Endothelial cell of umbilical vein (primary cell): ENCODE measurements around the gene SLIT2. TPM values are rescaled to one million over a fixed set of nuclear protein-coding genes. Genes with fewer than 3 reads are reported as not detected.

Source experiments
- BruUV-seq: library from RNA; stranded (reverse); fragments of 400-500 nt; replicated peaks from 2 replicates; lab custom pipeline; 2021; lab: Mats Ljungman, UMichigan
- CTCF ChIA-PET: fragments of 300-600, 350-600 bp; sonication (Branson Sonifier 250); formaldehyde crosslinking; loops from one replicate; lab custom pipeline; 2021; ENCODE audit warnings: antibody characterized with exemption, inconsistent platforms; lab: Charles Lee
- POLR2A ChIA-PET: fragments of 300-600, 350-600 bp; sonication (Branson Sonifier 250); formaldehyde crosslinking; loops from one replicate; lab custom pipeline; 2021; ENCODE audit warnings: antibody characterized with exemption, inconsistent platforms; lab: Charles Lee
- DNase-seq: peaks from one replicate; pipeline ENCODE4 v3.0.0-alpha.2; 2011; ENCODE audit warnings: low read depth, low spot score
- FAIRE-seq: peaks from 2 replicates; lab custom pipeline; 2011; peaks lifted over from hg19 to GRCh38; lab: Jason Lieb, UNC
- H2AFZ ChIP-seq: 2 replicates; pipeline ENCODE4 v1.6.0; 2012; ENCODE audit warnings: low read depth, low read length, control low read depth, inconsistent platforms
- H3K27ac ChIP-seq: 2 replicates; pipeline ENCODE4 v1.5.1; 2011; ENCODE audit warnings: low read depth, mild to moderate bottlenecking, control low read depth, low read length, moderate library complexity; ENCODE audit not compliant: insufficient read depth
- H3K27me3 ChIP-seq, 2 experiments: 2 replicates each; pipeline versions ENCODE4 v1.6.0 to v1.6.1; 2011; ENCODE audit warnings: low read length in 2 of 2, mixed read lengths in 1 of 2; ENCODE audit not compliant: control insufficient read depth in 2 of 2, insufficient read depth in 2 of 2
- H3K36me3 ChIP-seq, 2 experiments: 2 replicates in 1 of 2; 3 replicates in 1 of 2; pipeline ENCODE4 v1.5.1; 2011; ENCODE audit warnings: low read length in 2 of 2, mild to moderate bottlenecking in 1 of 2, moderate library complexity in 1 of 2; ENCODE audit not compliant: control insufficient read depth in 2 of 2, insufficient read depth in 2 of 2; ENCODE audit errors: extremely low read depth in 1 of 2
- H3K4me1 ChIP-seq: 3 replicates; pipeline ENCODE4 v1.5.1; 2011; ENCODE audit warnings: mild to moderate bottlenecking, low read length; ENCODE audit not compliant: control insufficient read depth, insufficient read depth; ENCODE audit errors: extremely low read depth
- H3K4me2 ChIP-seq: 2 replicates; pipeline ENCODE4 v1.6.1; 2011; ENCODE audit warnings: low read length, control low read depth, mixed read lengths; ENCODE audit not compliant: insufficient read depth
- H3K4me3 ChIP-seq, 3 experiments: fragments of 200-600 bp in 1 of 3; sonication (generic), shearing (Covaris generic) in 1 of 3; replicated peaks in 1 of 3; 2 replicates each; pipeline ENCODE4 v1.5.1; 2011 to 2016; ENCODE audit warnings: control low read depth in 3 of 3, low read length in 3 of 3, mild to moderate bottlenecking in 2 of 3, inconsistent platforms in 1 of 3, low read depth in 1 of 3, moderate library complexity in 1 of 3; ENCODE audit not compliant: insufficient read depth in 1 of 3
- H3K79me2 ChIP-seq: 2 replicates; pipeline ENCODE4 v1.6.0; 2012; ENCODE audit warnings: low read length, inconsistent platforms; ENCODE audit not compliant: control insufficient read depth, insufficient read depth
- H3K9ac ChIP-seq: replicated peaks from 2 replicates; pipeline ENCODE3; 2011; ENCODE audit warnings: low read length, control low read depth; ENCODE audit not compliant: insufficient read depth; ENCODE audit errors: extremely low read depth
- H3K9me1 ChIP-seq: replicated peaks from 3 replicates; pipeline ENCODE4 v1.6.0; 2011; ENCODE audit warnings: mild to moderate bottlenecking, low read length; ENCODE audit not compliant: control insufficient read depth, insufficient read depth; ENCODE audit errors: extremely low read depth
- H3K9me3 ChIP-seq: replicated peaks from 2 replicates; pipeline ENCODE4 v1.5.1; 2012; ENCODE audit warnings: low read length, inconsistent platforms; ENCODE audit not compliant: control insufficient read depth, insufficient read depth
- H4K20me1 ChIP-seq: replicated peaks from 2 replicates; pipeline ENCODE3; 2011; ENCODE audit warnings: mild to moderate bottlenecking, low read length; ENCODE audit not compliant: control insufficient read depth, insufficient read depth; ENCODE audit errors: extremely low read depth
- CTCF ChIP-seq, 2 donors: IDR thresholded peaks; 1 replicate in 1 of 2; 2 replicates in 1 of 2; pipeline ENCODE4 v1.5.1; 2011; ENCODE audit warnings: low read length in 2 of 2, mild to moderate bottlenecking in 2 of 2, moderate library complexity in 2 of 2, control low read depth in 1 of 2, inconsistent platforms in 1 of 2, low read depth in 1 of 2; ENCODE audit not compliant: insufficient read depth in 1 of 2; ENCODE audit errors: extremely low read depth in 1 of 2
- EZH2 ChIP-seq: IDR thresholded peaks from 2 replicates; pipeline ENCODE4 v1.6.1; 2012; ENCODE audit warnings: borderline replicate concordance, low read depth, mild to moderate bottlenecking, moderate library complexity, low read length, inconsistent platforms; ENCODE audit not compliant: severe bottlenecking
- FOS ChIP-seq: IDR thresholded peaks from 2 replicates; pipeline ENCODE4 v1.6.1; 2011; ENCODE audit warnings: mild to moderate bottlenecking, low read length, moderate library complexity, borderline replicate concordance; ENCODE audit not compliant: insufficient read depth
- GATA2 ChIP-seq: IDR thresholded peaks from 2 replicates; pipeline ENCODE4 v1.7.0; 2011; ENCODE audit warnings: low read depth, mild to moderate bottlenecking, moderate library complexity, mixed read lengths, low read length; ENCODE audit not compliant: insufficient read length, insufficient read depth
- JUN ChIP-seq: IDR thresholded peaks from 2 replicates; pipeline ENCODE4 v1.6.1; 2011; ENCODE audit warnings: borderline replicate concordance, low read depth; ENCODE audit not compliant: insufficient read length, insufficient read depth
- MAX ChIP-seq: IDR thresholded peaks from 2 replicates; pipeline ENCODE4 v1.6.1; 2011; ENCODE audit not compliant: insufficient read depth, insufficient read length
- MYC ChIP-seq: IDR thresholded peaks from one replicate; pipeline ENCODE4 v1.6.1; 2011; ENCODE audit warnings: mild to moderate bottlenecking, low read depth, low read length
- POLR2A ChIP-seq: IDR thresholded peaks from 2 replicates; pipeline ENCODE4 v1.6.1; 2012; ENCODE audit warnings: low read depth, mild to moderate bottlenecking, control low read depth, low read length
- POLR2AphosphoS5 ChIP-seq: IDR thresholded peaks from 2 replicates; pipeline ENCODE4 v1.6.1; 2012; ENCODE audit warnings: low read depth, mild to moderate bottlenecking, control low read depth, low read length, moderate library complexity; ENCODE audit not compliant: insufficient read depth
- dilution Hi-C: fragments of 300-500 bp; cut with MboI; formaldehyde crosslinking; loops from one replicate; pipeline ENCODE4 v1.15.0; 2019; ENCODE audit warnings: low sequenced_read_pairs; ENCODE audit not compliant: extremely low pct_ligation_motif_present
- intact Hi-C: fragments of 100-400 bp; cut with micrococcal nuclease; formaldehyde crosslinking; loops from one replicate; pipeline ENCODE4 v1.10.0; 2022
- polyA plus RNA-seq, 4 experiments: library from polyadenylated mRNA; depleted of rRNA in 3 of 4; stranded (reverse) in 3 of 4; unstranded in 1 of 4; fragments of >200 nt; gene quantifications; 2 replicates each; pipeline versions ENCODE4 v1.2.1 to v1.2.3, GENCODE V29; 2011 to 2012; ENCODE audit warnings: missing spikeins in 1 of 4
- total RNA-seq: library from RNA; stranded (reverse); gene quantifications from 2 replicates; pipeline ENCODE4 v1.2.3, GENCODE V29; 2021

SLIT2 gene
- total and polyA plus RNA-seq, 2 donors (not counting 3 experiments of a cell fraction or from before 2014, with no cell fraction given), result 9.3 to 22.2 TPM

GRCh38 chr4:20298986-20299385 lies 47.3 kb downstream of the SLIT2 start:
- BruUV-seq, result no TSS peak
- Histone ChIP-seq H3K4me2 (no peak overlapping the region), H3K79me2 (no peaks in the 10 kb centered on the region), H2AFZ (no peak overlapping the region), H3K4me3 (no peak overlapping the region), H3K27me3 (no peaks in the 10 kb centered on the region), H3K4me1 (no peaks in the 10 kb centered on the region), H3K9me1 (no peaks in the 10 kb centered on the region), H3K9me3 (no peaks in the 10 kb centered on the region), H3K27ac (no peak overlapping the region), H4K20me1 (no peaks in the 10 kb centered on the region), H3K9ac (no peak overlapping the region), H3K36me3 (no peaks in the 10 kb centered on the region)
- FAIRE-seq, result no peak
- no peak for DNase-seq
- ChIA-PET CTCF (interaction anchor here (0.6 to 1.6 kb wide), 6 partner anchors 22 to 386 kb away, joined by 3 to 6 read pairs (median 4); no protein-coding TSS in a partner anchor), POLR2A (no interaction called here)
- intact Hi-C loops (loop anchor here (2.0 to 5.0 kb wide), 3 partner anchors 120 to 386 kb away; no protein-coding TSS in a partner anchor), dilution Hi-C loops (no loop called here)
- TF ChIP-seq FOS (no peak), POLR2AphosphoS5 (no peak), CTCF (IDR thresholded peaks at IDR 0.05; ENCODE audit: extremely low read depth in 1 of 2, insufficient read depth in 1 of 2, low read depth in 1 of 2, low read length in 2 of 2) (no peak), POLR2A (no peak), MYC (no peak), JUN (no peak), MAX (no peak), GATA2 (no peak), EZH2 (no peak)
